OCI-LY1 (cell line): ENCODE data around the gene AIMP1.

Source experiments
- H2AFZ ChIP-seq: fragments of 200-600 bp; sonication (generic), shearing (Covaris generic); 2 replicates; pipeline ENCODE4 v1.6.0; 2014; ENCODE audit warnings: antibody characterized with exemption, mild to moderate bottlenecking, low read length
- H3F3A ChIP-seq: fragments of 200-600 bp; sonication (generic), shearing (Covaris generic); 2 replicates; pipeline ENCODE4 v1.6.0; 2014; ENCODE audit warnings: mild to moderate bottlenecking, antibody characterized with exemption, low read length, moderate library complexity; ENCODE audit not compliant: insufficient read depth
- H3K27ac ChIP-seq: fragments of 200-600 bp; sonication (generic); 2 replicates; pipeline ENCODE4 v1.5.1; 2014; ENCODE audit warnings: low read length, mixed run types, mild to moderate bottlenecking, low read depth; ENCODE audit not compliant: poor library complexity, severe bottlenecking
- H3K27me3 ChIP-seq: fragments of 200-600 bp; sonication (generic); 2 replicates; pipeline ENCODE4 v1.6.0; 2014; ENCODE audit warnings: antibody characterized with exemption, mild to moderate bottlenecking, low read length, moderate library complexity; ENCODE audit not compliant: insufficient read depth
- H3K36me3 ChIP-seq: fragments of 200-600 bp; sonication (generic); 2 replicates; pipeline ENCODE4 v1.6.1; 2014; ENCODE audit warnings: mild to moderate bottlenecking, antibody characterized with exemption, low read length, moderate library complexity, mixed read lengths; ENCODE audit not compliant: insufficient read depth
- H3K4me1 ChIP-seq: fragments of 200-600 bp; sonication (generic); 2 replicates; pipeline ENCODE4 v1.5.1; 2014; ENCODE audit warnings: mild to moderate bottlenecking, low read length, moderate library complexity; ENCODE audit not compliant: insufficient read depth, severe bottlenecking
- H3K4me2 ChIP-seq: fragments of 200-600 bp; sonication (generic), shearing (Covaris generic); 2 replicates; pipeline ENCODE4 v1.6.1; 2014; ENCODE audit warnings: low read length
- H3K4me3 ChIP-seq: fragments of 200-600 bp; sonication (generic); 2 replicates; pipeline ENCODE4 v1.5.1; 2014; ENCODE audit warnings: low read length, low read depth, mild to moderate bottlenecking, mixed read lengths; ENCODE audit not compliant: poor library complexity, severe bottlenecking
- H3K79me2 ChIP-seq: fragments of 200-600 bp; shearing (Covaris generic); 2 replicates; pipeline ENCODE4 v1.6.1; 2016; ENCODE audit warnings: mixed run types, low read length, mixed read lengths; ENCODE audit not compliant: insufficient read depth
- H3K9ac ChIP-seq: fragments of 200-600 bp; sonication (generic), shearing (Covaris generic); 2 replicates; pipeline ENCODE4 v1.6.1; 2014; ENCODE audit warnings: mild to moderate bottlenecking, low read length, mixed read lengths
- H3K9me2 ChIP-seq: fragments of 200-600 bp; sonication (generic), shearing (Covaris generic); 2 replicates; pipeline ENCODE4 v1.6.1; 2014; ENCODE audit warnings: low read depth, mild to moderate bottlenecking, low read length, mixed read lengths
- H3K9me3 ChIP-seq: fragments of 200-600 bp; shearing (Covaris generic); 2 replicates; pipeline ENCODE4 v1.6.1; 2014; ENCODE audit warnings: low read length, mixed read lengths
- H4K20me1 ChIP-seq: fragments of 200-600 bp; sonication (generic), shearing (Covaris generic); 2 replicates; pipeline ENCODE4 v1.6.0; 2016; ENCODE audit warnings: mild to moderate bottlenecking, low read length; ENCODE audit not compliant: insufficient read depth
- EZH2 ChIP-seq: fragments of 200-600 bp; sonication (generic), shearing (Covaris generic); IDR thresholded peaks from 2 replicates; pipeline ENCODE4 v1.8.0; 2017; ENCODE audit warnings: borderline replicate concordance, mixed run types, mild to moderate bottlenecking, antibody characterized with exemption, low read length, moderate library complexity, mixed read lengths
- TF ChIP-seq, protein P1 (sequence below): fragments of 200-600 bp; sonication (generic), shearing (Covaris generic); IDR thresholded peaks from 2 replicates; pipeline ENCODE4 v1.5.1; 2017; ENCODE audit warnings: mild to moderate bottlenecking, antibody characterized with exemption, low read length, moderate library complexity, mixed read lengths

The AIMP1 gene

DNA sequence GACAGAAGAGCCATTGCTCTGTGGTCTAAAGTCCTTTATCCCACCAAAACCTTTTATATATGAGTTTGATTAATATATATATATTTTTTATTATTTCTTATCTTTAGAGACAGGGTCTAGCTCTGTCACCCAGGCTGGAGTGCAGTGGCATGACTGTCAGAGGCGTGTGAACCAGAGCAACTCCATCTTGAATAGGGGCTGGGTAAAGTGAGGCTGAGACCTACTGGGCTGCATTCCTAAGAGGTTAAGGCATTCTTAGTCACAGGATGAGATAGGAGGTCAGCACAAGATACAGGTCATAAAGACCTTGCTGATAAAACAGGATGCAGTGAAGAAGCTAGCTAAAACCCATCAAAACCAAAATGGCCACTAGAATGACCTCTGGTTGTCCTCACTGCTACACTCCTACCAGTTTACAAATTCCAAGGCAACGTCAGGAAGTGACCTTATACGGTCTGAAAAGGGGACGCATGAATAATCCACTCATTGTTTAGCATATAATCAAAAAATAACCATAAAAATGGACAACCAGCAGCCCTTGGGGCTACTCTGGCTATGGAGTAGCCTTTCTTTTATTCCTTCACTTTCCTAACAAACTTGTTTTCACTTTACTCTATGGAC lies 10.8 kb upstream of the AIMP1 start:
- Histone ChIP-seq H3K4me3 (no peak overlapping the region), H3F3A (no peaks in the 10 kb centered on the region; the same call in 1 of the 2 replicates), H4K20me1 (no peaks in the 10 kb centered on the region), H3K27ac (no peak overlapping the region), H2AFZ (no peak overlapping the region), H3K9me2 (no peaks in the 10 kb centered on the region), H3K4me2 (no peak overlapping the region), H3K79me2 (no peaks in the 10 kb centered on the region), H3K27me3 (no peaks in the 10 kb centered on the region), H3K9me3 (no peaks in the 10 kb centered on the region), H3K9ac (no peak overlapping the region), H3K4me1 (no peaks in the 10 kb centered on the region), H3K36me3 (peaks cover 6% of the 10 kb centered on the region)
- TF ChIP-seq, protein P1, sequence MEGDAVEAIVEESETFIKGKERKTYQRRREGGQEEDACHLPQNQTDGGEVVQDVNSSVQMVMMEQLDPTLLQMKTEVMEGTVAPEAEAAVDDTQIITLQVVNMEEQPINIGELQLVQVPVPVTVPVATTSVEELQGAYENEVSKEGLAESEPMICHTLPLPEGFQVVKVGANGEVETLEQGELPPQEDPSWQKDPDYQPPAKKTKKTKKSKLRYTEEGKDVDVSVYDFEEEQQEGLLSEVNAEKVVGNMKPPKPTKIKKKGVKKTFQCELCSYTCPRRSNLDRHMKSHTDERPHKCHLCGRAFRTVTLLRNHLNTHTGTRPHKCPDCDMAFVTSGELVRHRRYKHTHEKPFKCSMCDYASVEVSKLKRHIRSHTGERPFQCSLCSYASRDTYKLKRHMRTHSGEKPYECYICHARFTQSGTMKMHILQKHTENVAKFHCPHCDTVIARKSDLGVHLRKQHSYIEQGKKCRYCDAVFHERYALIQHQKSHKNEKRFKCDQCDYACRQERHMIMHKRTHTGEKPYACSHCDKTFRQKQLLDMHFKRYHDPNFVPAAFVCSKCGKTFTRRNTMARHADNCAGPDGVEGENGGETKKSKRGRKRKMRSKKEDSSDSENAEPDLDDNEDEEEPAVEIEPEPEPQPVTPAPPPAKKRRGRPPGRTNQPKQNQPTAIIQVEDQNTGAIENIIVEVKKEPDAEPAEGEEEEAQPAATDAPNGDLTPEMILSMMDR = no peak
- TF ChIP-seq EZH2 = no peak

DNA sequence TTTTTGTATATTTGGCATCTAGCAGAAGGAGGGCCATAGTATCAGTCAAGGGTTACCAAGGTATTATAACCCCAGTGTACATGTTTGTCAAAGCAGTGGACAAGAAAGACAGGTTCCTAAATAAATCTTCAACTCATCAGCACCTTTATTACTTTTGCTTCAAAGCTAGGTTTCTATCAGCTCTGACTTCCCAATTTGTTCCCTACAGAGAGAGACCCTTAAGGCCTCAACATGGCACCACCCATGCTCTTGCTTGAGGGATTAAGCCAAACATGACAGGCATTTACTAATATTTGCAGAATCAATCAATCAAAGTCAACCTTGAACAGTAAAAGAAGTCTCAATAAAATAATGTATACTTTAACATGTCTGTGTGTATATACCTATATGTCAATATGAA lies 9.8 kb upstream of the AIMP1 start:
- H3K36me3 ChIP-seq = peaks cover 5% of the 10 kb centered on the region; the same call in 1 of the 2 replicates

DNA sequence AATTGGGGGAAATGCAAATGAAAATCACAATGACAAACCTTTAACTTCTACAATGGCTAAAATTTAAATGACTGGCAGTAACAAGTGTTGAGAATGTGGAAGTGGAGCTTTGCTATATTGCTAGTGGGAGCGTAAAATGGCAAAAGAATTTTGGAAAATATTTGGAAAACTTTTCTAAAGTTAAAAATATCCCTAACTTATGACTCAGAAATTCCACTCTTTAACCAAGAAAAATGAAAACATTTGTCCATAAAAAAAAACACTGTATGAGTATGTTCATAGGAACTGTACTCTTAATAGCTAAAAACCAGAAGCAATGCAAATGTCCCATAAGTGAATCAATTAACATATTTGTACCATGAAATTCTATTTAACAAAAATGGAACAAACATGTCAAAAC lies 4.0 kb upstream of the AIMP1 start:
- Histone ChIP-seq H3K4me2 (no peak overlapping the region), H4K20me1 (no peaks in the 10 kb centered on the region), H3K9me3 (no peaks in the 10 kb centered on the region), H3K4me1 (peaks cover 11% of the 10 kb centered on the region), H3K27ac (no peak overlapping the region), H3K9me2 (no peaks in the 10 kb centered on the region), H3K9ac (no peak overlapping the region), H3K4me3 (no peak overlapping the region), H3K79me2 (peaks cover 17% of the 10 kb centered on the region), H2AFZ (no peak overlapping the region), H3F3A (no peaks in the 10 kb centered on the region), H3K36me3 (no peaks in the 10 kb centered on the region), H3K27me3 (no peaks in the 10 kb centered on the region)
- TF ChIP-seq EZH2 = no peak
- TF ChIP-seq, protein P1 = no peak

More for the DNA sequence above, 9.8 kb upstream of the AIMP1 start:
- no peaks in the 10 kb centered on the region for H4K20me1 ChIP-seq
- H3K27ac ChIP-seq = no peak overlapping the region
- H3K27me3 ChIP-seq = no peaks in the 10 kb centered on the region
- H3K4me3 ChIP-seq = no peak overlapping the region
- no peaks in the 10 kb centered on the region for H3F3A ChIP-seq
- no peaks in the 10 kb centered on the region for H3K79me2 ChIP-seq
- no peak for TF ChIP-seq EZH2
- TF ChIP-seq, protein P1 = no peak
- H3K4me2 ChIP-seq = no peak overlapping the region
- H3K9ac ChIP-seq = no peak overlapping the region
- no peaks in the 10 kb centered on the region for H3K4me1 ChIP-seq
- no peaks in the 10 kb centered on the region for H3K9me3 ChIP-seq
- no peak overlapping the region for H2AFZ ChIP-seq
- no peaks in the 10 kb centered on the region for H3K9me2 ChIP-seq
